Upper lobe of left lung (tissue), 4 donors: ENCODE data around the gene CGB1.

Source experiments
- EP300 ChIP-seq, 4 donors: sonication (generic); formaldehyde crosslinking; IDR thresholded peaks; one replicate each; pipeline ENCODE4 v1.5.1; 2017; ENCODE audit warnings: antibody characterized with exemption in 4 of 4, control low read depth in 2 of 4
- POLR2A ChIP-seq, 4 donors: fragments of 450-650 bp; IDR thresholded peaks; one replicate each; pipeline ENCODE4 v1.5.1; 2016 to 2017; ENCODE audit warnings: antibody characterized with exemption in 4 of 4, mild to moderate bottlenecking in 2 of 4
- POLR2AphosphoS5 ChIP-seq, 2 donors: sonication (generic); formaldehyde crosslinking; IDR thresholded peaks; one replicate each; pipeline ENCODE4 v1.5.1; 2017; ENCODE audit warnings: antibody characterized with exemption in 2 of 2
- TF ChIP-seq, protein P1 (sequence below), 6 experiments: fragments of 450-650 bp in 4 of 6; fragments of 200-600 bp in 2 of 6; sonication (generic) in 2 of 6; IDR thresholded peaks; one replicate each; pipeline ENCODE4 v1.5.1; 2016 to 2019; ENCODE audit warnings: antibody characterized with exemption in 6 of 6

DNA sequence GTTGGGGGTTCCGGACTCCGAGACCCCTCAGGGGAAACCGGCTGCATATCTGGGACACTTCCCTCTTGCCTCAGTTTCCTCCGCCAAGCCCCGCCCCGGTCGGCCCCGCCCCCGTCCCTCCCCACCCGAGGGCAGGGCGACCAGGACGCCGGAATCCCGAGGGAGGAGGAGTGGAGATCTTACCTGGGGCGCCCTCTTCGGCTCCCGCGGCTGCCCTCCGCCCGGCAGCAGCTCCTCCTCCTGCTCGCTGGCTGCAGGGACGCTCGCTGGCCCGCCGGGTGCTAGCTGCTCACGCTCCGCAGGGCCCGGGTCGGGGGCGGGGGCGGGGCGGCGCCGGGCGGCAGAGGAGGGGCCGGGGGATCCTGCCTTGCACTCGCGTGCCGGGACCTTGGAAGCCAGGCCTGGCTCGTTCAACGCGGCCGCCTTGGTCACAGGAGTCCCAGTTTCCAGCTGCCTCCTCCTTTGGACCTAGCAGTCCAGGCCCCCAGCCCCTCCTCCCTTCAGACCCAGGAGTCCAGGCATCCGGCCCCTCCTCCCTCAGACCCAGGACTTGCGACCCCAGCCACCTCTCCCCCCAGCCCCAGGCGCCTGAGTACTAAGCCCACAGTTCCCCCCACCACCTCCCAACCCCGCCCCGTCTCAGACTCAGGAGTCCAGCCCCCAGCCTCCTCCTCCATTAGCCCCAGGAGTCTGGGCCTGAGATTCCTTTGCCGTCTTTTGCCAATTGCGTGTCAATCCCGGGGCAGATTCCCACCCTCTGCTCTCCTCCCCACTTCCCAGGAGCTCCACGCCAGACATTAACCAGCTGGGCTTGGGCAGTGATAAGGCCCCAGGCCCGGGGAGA is 28.3 kb upstream of the CGB1 start, which contains the start of gene NTF4:
- no peak for TF ChIP-seq POLR2A (IDR thresholded peaks at IDR 0.05)
- TF ChIP-seq EP300 (IDR thresholded peaks at IDR 0.05): no peak
- TF ChIP-seq, protein P1, sequence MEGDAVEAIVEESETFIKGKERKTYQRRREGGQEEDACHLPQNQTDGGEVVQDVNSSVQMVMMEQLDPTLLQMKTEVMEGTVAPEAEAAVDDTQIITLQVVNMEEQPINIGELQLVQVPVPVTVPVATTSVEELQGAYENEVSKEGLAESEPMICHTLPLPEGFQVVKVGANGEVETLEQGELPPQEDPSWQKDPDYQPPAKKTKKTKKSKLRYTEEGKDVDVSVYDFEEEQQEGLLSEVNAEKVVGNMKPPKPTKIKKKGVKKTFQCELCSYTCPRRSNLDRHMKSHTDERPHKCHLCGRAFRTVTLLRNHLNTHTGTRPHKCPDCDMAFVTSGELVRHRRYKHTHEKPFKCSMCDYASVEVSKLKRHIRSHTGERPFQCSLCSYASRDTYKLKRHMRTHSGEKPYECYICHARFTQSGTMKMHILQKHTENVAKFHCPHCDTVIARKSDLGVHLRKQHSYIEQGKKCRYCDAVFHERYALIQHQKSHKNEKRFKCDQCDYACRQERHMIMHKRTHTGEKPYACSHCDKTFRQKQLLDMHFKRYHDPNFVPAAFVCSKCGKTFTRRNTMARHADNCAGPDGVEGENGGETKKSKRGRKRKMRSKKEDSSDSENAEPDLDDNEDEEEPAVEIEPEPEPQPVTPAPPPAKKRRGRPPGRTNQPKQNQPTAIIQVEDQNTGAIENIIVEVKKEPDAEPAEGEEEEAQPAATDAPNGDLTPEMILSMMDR (IDR thresholded peaks at IDR 0.05): no peak
- TF ChIP-seq POLR2AphosphoS5 (IDR thresholded peaks at IDR 0.05): no peak
